Neural progenitor cell (in vitro differentiated cells): ENCODE results near the gene N4BP2.

Experiments
- CTCF ChIP-seq: fragments of 200-600 bp; sonication (generic); IDR thresholded peaks from 2 replicates; pipeline ENCODE4 v1.5.1; 2017; ENCODE audit warnings: antibody characterized with exemption, mild to moderate bottlenecking
- EZH2phosphoT487 ChIP-seq: fragments of 200-600 bp; sonication (generic); IDR thresholded peaks from 2 replicates; pipeline ENCODE4 v1.6.1; 2017; ENCODE audit warnings: antibody characterized with exemption

DNA sequence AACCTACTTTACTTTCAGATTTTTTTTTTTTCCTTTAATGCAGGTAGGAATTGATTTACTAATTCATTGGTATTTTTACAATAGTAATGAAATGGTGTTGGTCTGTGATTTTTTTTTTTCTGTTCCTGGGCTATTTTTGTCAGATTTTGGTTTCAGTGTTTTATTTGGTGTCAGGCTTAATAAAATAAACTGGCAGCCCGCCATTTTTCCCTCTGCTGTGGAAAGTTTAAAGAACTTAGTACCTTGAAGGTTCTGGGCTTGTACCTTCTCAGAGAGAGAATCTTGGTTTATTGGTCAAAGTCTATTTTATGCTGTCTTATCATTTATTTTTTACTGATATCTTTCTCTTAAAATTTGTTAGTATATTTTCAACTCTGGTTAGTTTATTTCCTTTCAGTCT is 76.2 kb downstream of the N4BP2 start:
- no peak for TF ChIP-seq CTCF
- no peak for TF ChIP-seq EZH2phosphoT487
